Adrenal gland (tissue), 5 donors: ENCODE measurements around the gene RAD51.

Experiments
- CTCF ChIP-seq, 6 experiments: fragments of 450-650 bp in 4 of 6; fragments of 200-600 bp in 2 of 6; sonication (generic) in 1 of 6; IDR thresholded peaks; 1 replicate in 5 of 6; 2 replicates in 1 of 6; pipeline versions ENCODE4 v1.5.1 to v1.8.0; 2016 to 2021; ENCODE audit warnings: antibody characterized with exemption in 6 of 6, mild to moderate bottlenecking in 2 of 6, moderate library complexity in 1 of 6
- POLR2A ChIP-seq, 2 donors: fragments of 450-650 bp; IDR thresholded peaks; one replicate each; pipeline ENCODE4 v1.6.1; 2017; ENCODE audit warnings: antibody characterized with exemption in 2 of 2, mild to moderate bottlenecking in 2 of 2, moderate library complexity in 1 of 2
- donor health status: DM: no; HTN: no; CAD: no.

GRCh38 chr15:40685376-40685775 lies 9.6 kb upstream of the RAD51 start:
- no peak for TF ChIP-seq CTCF (IDR thresholded peaks at IDR 0.05)
- TF ChIP-seq POLR2A (IDR thresholded peaks at IDR 0.05) = no peak
